ENCODE data around the gene CEND1. TPM values are rescaled to one million over a fixed set of nuclear protein-coding genes. Genes with fewer than 3 reads are reported as not detected.

CEND1 gene
- total and polyA plus RNA-seq, 2 of the 13 experiments (the other 11 are each of a cell fraction or from before 2014, with no cell fraction given) = not detected

DNA sequence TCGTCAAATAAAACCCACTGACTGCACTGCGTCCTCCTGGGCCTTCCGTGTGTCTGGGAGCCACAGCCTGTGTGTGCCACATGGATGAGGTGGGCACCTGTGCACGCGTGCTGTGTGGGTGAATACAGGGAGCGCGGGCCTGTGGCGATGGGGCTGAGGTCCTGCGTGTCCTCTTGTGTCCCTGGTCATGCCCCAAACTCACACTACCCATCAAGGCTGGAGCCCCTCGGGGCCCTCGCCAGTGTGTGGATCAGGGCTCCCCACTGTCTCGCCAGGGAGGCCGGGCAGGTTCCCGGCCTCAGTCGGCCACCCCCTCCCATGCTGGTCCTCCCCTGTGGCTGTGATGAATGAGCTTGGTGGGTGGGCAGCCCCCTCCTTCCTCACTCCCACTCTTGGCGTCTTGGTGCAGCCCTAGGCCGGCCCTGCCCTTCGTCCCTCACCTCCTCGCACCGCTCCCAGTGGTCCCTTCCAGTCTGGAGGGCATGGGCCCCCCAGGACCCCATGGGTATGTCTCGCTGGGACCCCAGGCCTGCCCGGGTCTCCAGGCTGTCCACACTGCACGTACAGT is 42.2 kb upstream of the CEND1 start:
- ChIA-PET CTCF (ENCODE audit: low intra/inter-chr PET ratio, low total read pairs) (no interaction called here), POLR2A (interaction anchor here (1.0 to 16.1 kb wide), 4 partner anchors 9 to 36 kb away, joined by 4 to 264 read pairs (median 80); partner anchors contain the start of genes PNPLA2, POLR2L, RPLP2 and TSPAN4)
- intact Hi-C loops (cut with micrococcal nuclease; ENCODE audit: unreplicated experiment) = no loop called here
- TSS peak; percentile 39 for BruUV-seq (replicated peaks)
- DNase-seq (ENCODE audit: low spot score) (no peak), ATAC-seq (no peak), FAIRE-seq (no peak)
- H3K4me1 ChIP-seq (ENCODE audit: insufficient read depth, low read length) = peaks cover 73% of the 10 kb centered on the region
- H3K36me3 ChIP-seq (replicated peaks in 1 of 2; ENCODE audit: control insufficient read depth in 1 of 2, insufficient read depth in 2 of 2, low read length in 2 of 2) = peaks cover 4 to 5% of the 10 kb centered on the region in 2 experiments; a peak in 3 of 5 replicates
- no peak overlapping the region for H2AFZ ChIP-seq (ENCODE audit: low read length)
- peaks cover 11% of the 10 kb centered on the region for H3K79me2 ChIP-seq (ENCODE audit: insufficient read depth, low read length)
- H3K9ac ChIP-seq (ENCODE audit: insufficient read depth, low read depth, low read length) = peak overlapping the region; percentile 69; the same call in 1 of the 2 replicates
- H3K27ac ChIP-seq (ENCODE audit: extremely low read length, insufficient read depth, low read length) = no peak overlapping the region
- H3K4me2 ChIP-seq (ENCODE audit: low read depth, low read length) = peak overlapping the region; percentile 87
- no peaks in the 10 kb centered on the region for H3K27me3 ChIP-seq (ENCODE audit: control insufficient read depth in 1 of 2, insufficient read depth in 2 of 2, low read length in 2 of 2)
- TF ChIP-seq ZNF232 (CRISPR knock-in tag; IDR thresholded peaks at IDR 0.05; ENCODE audit: borderline replicate concordance) (no peak), ZNF816 (CRISPR knock-in tag; IDR thresholded peaks at IDR 0.05; ENCODE audit: borderline replicate concordance) (0 out of 2 replicates have a peak, but pooled peaks have one; percentile 27), ZNF839 (CRISPR knock-in tag; IDR thresholded peaks at IDR 0.05; ENCODE audit: borderline replicate concordance) (peak; percentile 28; the same call in 1 of the 2 replicates), AGO2 (optimal IDR thresholded peaks at IDR 0.05; ENCODE audit: low read depth, low read length) (peak; percentile 63), ZNF367 (CRISPR knock-in tag; IDR thresholded peaks at IDR 0.05; ENCODE audit: borderline replicate concordance) (no peak), SRSF1 (optimal IDR thresholded peaks at IDR 0.05; ENCODE audit: low read depth, low read length) (peak; percentile 18), PAX8 (CRISPR knock-in tag; IDR thresholded peaks at IDR 0.05; ENCODE audit: borderline replicate concordance) (no peak), ZNF605 (CRISPR knock-in tag; IDR thresholded peaks at IDR 0.05) (0 out of 2 replicates have a peak, but pooled peaks have one; percentile 24), PCBP1 (IDR thresholded peaks at IDR 0.05; ENCODE audit: borderline replicate concordance, low read depth, low read length) (peak; percentile 73; the same call in 1 of the 2 replicates)
- H4K20me1 ChIP-seq (ENCODE audit: insufficient read depth, low read length) = peaks cover 7% of the 10 kb centered on the region; the same call in 1 of the 2 replicates
- in situ Hi-C loops (cut with HindIII; ENCODE audit: extremely low pct_ligation_motif_present, low pct_unique_long_range_greater_than_20kb) = no loop called here
- 77% methylated on average over 13 of the region's 23 CpGs for WGBS (ENCODE audit: low lambda C conversion rate)
- H3K4me3 ChIP-seq (replicated peaks in 1 of 3; ENCODE audit: insufficient read depth in 1 of 3, low read depth in 2 of 3, low read length in 3 of 3) = peak overlapping the region; percentile 49 to 81 (median 71)
- H3K9me3 ChIP-seq (ENCODE audit: low read length) = no peaks in the 10 kb centered on the region

Data from HepG2 (cell line).